ENCODE data around the gene SLC11A2. TPM values are rescaled to one million over a fixed set of nuclear protein-coding genes. Genes with fewer than 3 reads are reported as not detected.

The SLC11A2 gene
- total and polyA plus RNA-seq, 2 of the 8 experiments (the other 6 are each of a cell fraction or from before 2014, with no cell fraction given): 55.0 to 61.5 TPM

DNA sequence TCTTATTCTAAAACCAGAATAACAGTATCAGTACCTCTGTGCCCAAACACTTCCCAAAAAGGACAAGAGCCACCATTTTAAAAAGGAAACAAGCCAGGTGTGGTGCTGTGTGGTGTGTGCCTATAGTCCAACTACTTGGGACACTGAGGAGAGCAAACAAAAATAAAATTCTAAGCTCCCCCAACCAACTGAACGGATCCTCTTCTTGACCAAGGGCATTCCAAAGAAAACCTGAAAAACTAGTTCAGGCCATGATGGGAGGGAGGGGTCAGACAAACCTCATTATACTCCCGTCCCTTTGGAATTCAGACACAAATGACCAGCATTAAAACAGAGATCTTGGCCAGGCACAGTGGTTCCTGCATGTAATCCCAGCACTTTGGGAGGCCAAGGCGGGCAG, 20.5 kb downstream of the SLC11A2 start (continued):
- TF ChIP-seq, protein P1, sequence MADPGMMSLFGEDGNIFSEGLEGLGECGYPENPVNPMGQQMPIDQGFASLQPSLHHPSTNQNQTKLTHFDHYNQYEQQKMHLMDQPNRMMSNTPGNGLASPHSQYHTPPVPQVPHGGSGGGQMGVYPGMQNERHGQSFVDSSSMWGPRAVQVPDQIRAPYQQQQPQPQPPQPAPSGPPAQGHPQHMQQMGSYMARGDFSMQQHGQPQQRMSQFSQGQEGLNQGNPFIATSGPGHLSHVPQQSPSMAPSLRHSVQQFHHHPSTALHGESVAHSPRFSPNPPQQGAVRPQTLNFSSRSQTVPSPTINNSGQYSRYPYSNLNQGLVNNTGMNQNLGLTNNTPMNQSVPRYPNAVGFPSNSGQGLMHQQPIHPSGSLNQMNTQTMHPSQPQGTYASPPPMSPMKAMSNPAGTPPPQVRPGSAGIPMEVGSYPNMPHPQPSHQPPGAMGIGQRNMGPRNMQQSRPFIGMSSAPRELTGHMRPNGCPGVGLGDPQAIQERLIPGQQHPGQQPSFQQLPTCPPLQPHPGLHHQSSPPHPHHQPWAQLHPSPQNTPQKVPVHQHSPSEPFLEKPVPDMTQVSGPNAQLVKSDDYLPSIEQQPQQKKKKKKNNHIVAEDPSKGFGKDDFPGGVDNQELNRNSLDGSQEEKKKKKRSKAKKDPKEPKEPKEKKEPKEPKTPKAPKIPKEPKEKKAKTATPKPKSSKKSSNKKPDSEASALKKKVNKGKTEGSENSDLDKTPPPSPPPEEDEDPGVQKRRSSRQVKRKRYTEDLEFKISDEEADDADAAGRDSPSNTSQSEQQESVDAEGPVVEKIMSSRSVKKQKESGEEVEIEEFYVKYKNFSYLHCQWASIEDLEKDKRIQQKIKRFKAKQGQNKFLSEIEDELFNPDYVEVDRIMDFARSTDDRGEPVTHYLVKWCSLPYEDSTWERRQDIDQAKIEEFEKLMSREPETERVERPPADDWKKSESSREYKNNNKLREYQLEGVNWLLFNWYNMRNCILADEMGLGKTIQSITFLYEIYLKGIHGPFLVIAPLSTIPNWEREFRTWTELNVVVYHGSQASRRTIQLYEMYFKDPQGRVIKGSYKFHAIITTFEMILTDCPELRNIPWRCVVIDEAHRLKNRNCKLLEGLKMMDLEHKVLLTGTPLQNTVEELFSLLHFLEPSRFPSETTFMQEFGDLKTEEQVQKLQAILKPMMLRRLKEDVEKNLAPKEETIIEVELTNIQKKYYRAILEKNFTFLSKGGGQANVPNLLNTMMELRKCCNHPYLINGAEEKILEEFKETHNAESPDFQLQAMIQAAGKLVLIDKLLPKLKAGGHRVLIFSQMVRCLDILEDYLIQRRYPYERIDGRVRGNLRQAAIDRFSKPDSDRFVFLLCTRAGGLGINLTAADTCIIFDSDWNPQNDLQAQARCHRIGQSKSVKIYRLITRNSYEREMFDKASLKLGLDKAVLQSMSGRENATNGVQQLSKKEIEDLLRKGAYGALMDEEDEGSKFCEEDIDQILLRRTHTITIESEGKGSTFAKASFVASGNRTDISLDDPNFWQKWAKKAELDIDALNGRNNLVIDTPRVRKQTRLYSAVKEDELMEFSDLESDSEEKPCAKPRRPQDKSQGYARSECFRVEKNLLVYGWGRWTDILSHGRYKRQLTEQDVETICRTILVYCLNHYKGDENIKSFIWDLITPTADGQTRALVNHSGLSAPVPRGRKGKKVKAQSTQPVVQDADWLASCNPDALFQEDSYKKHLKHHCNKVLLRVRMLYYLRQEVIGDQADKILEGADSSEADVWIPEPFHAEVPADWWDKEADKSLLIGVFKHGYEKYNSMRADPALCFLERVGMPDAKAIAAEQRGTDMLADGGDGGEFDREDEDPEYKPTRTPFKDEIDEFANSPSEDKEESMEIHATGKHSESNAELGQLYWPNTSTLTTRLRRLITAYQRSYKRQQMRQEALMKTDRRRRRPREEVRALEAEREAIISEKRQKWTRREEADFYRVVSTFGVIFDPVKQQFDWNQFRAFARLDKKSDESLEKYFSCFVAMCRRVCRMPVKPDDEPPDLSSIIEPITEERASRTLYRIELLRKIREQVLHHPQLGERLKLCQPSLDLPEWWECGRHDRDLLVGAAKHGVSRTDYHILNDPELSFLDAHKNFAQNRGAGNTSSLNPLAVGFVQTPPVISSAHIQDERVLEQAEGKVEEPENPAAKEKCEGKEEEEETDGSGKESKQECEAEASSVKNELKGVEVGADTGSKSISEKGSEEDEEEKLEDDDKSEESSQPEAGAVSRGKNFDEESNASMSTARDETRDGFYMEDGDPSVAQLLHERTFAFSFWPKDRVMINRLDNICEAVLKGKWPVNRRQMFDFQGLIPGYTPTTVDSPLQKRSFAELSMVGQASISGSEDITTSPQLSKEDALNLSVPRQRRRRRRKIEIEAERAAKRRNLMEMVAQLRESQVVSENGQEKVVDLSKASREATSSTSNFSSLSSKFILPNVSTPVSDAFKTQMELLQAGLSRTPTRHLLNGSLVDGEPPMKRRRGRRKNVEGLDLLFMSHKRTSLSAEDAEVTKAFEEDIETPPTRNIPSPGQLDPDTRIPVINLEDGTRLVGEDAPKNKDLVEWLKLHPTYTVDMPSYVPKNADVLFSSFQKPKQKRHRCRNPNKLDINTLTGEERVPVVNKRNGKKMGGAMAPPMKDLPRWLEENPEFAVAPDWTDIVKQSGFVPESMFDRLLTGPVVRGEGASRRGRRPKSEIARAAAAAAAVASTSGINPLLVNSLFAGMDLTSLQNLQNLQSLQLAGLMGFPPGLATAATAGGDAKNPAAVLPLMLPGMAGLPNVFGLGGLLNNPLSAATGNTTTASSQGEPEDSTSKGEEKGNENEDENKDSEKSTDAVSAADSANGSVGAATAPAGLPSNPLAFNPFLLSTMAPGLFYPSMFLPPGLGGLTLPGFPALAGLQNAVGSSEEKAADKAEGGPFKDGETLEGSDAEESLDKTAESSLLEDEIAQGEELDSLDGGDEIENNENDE (IDR thresholded peaks at IDR 0.05; ENCODE audit: insufficient replicate concordance, low read length): no peak

Measured in H1 (cell line).